ENCODE results near the gene SCFD2. TPM values are rescaled to one million over a fixed set of nuclear protein-coding genes. Genes with fewer than 3 reads are reported as not detected.

SCFD2 gene
- total and polyA plus RNA-seq, 10 of the 15 experiments (the other 5 are each of a cell fraction or from before 2014, with no cell fraction given), result 4.8 to 37.6 (median 24.9) TPM

DNA sequence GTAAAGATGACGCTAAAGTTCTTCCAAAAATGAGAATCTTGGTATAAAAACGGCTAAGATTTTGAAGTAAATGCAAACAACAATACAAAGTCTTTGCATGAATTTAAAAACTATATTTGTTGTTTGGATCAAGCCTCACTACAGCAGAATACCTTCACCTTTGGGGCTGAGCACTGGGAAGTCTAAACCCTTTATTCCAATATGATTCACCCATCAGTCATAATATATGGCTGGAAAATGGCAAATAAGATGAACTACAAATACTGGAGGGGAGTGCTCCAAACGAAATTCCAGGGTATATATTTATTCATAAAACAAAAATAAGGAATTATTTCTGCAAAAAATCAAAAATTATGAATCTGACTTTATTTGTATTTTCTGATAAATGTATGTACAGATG lies 138.4 kb downstream of the SCFD2 start (continued):
- TF ChIP-seq WRNIP1 (IDR thresholded peaks at IDR 0.05; ENCODE audit: borderline replicate concordance, low read depth, low read length) (no peak), RUNX3 (IDR thresholded peaks at IDR 0.05; ENCODE audit: low read length) (no peak), MTA3 (IDR thresholded peaks at IDR 0.05; ENCODE audit: borderline replicate concordance, low read length) (no peak)
- TF ChIP-seq, protein P1, sequence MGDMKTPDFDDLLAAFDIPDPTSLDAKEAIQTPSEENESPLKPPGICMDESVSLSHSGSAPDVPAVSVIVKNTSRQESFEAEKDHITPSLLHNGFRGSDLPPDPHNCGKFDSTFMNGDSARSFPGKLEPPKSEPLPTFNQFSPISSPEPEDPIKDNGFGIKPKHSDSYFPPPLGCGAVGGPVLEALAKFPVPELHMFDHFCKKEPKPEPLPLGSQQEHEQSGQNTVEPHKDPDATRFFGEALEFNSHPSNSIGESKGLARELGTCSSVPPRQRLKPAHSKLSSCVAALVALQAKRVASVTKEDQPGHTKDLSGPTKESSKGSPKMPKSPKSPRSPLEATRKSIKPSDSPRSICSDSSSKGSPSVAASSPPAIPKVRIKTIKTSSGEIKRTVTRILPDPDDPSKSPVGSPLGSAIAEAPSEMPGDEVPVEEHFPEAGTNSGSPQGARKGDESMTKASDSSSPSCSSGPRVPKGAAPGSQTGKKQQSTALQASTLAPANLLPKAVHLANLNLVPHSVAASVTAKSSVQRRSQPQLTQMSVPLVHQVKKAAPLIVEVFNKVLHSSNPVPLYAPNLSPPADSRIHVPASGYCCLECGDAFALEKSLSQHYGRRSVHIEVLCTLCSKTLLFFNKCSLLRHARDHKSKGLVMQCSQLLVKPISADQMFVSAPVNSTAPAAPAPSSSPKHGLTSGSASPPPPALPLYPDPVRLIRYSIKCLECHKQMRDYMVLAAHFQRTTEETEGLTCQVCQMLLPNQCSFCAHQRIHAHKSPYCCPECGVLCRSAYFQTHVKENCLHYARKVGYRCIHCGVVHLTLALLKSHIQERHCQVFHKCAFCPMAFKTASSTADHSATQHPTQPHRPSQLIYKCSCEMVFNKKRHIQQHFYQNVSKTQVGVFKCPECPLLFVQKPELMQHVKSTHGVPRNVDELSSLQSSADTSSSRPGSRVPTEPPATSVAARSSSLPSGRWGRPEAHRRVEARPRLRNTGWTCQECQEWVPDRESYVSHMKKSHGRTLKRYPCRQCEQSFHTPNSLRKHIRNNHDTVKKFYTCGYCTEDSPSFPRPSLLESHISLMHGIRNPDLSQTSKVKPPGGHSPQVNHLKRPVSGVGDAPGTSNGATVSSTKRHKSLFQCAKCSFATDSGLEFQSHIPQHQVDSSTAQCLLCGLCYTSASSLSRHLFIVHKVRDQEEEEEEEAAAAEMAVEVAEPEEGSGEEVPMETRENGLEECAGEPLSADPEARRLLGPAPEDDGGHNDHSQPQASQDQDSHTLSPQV (IDR thresholded peaks at IDR 0.05), result no peak
- TF ChIP-seq, protein P2, sequence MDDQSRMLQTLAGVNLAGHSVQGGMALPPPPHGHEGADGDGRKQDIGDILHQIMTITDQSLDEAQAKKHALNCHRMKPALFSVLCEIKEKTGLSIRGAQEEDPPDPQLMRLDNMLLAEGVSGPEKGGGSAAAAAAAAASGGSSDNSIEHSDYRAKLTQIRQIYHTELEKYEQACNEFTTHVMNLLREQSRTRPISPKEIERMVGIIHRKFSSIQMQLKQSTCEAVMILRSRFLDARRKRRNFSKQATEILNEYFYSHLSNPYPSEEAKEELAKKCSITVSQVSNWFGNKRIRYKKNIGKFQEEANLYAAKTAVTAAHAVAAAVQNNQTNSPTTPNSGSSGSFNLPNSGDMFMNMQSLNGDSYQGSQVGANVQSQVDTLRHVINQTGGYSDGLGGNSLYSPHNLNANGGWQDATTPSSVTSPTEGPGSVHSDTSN (IDR thresholded peaks at IDR 0.05; ENCODE audit: insufficient replicate concordance, low read depth, low read length), result no peak

GRCh38 chr4:53221832-53222480 lies 143.9 kb downstream of the SCFD2 start:
- no peak overlapping the region for H2AFZ ChIP-seq (ENCODE audit: control insufficient read depth, low read depth, low read length)
- H3K79me2 ChIP-seq (ENCODE audit: control insufficient read depth, insufficient read depth, low read length), result no peaks in the 10 kb centered on the region
- SMC1A ChIA-PET (ENCODE audit: uncharacterized antibody, unreplicated experiment), result no interaction called here
- TF ChIP-seq IKZF2 (IDR thresholded peaks at IDR 0.05), result no peak
- TF ChIP-seq PML (IDR thresholded peaks at IDR 0.05; ENCODE audit: low read length), result no peak
- no peak for TF ChIP-seq WRNIP1 (IDR thresholded peaks at IDR 0.05; ENCODE audit: borderline replicate concordance, low read depth, low read length)
- TF ChIP-seq MXI1 (IDR thresholded peaks at IDR 0.05; ENCODE audit: low read depth, low read length), result no peak
- TF ChIP-seq, protein P3, sequence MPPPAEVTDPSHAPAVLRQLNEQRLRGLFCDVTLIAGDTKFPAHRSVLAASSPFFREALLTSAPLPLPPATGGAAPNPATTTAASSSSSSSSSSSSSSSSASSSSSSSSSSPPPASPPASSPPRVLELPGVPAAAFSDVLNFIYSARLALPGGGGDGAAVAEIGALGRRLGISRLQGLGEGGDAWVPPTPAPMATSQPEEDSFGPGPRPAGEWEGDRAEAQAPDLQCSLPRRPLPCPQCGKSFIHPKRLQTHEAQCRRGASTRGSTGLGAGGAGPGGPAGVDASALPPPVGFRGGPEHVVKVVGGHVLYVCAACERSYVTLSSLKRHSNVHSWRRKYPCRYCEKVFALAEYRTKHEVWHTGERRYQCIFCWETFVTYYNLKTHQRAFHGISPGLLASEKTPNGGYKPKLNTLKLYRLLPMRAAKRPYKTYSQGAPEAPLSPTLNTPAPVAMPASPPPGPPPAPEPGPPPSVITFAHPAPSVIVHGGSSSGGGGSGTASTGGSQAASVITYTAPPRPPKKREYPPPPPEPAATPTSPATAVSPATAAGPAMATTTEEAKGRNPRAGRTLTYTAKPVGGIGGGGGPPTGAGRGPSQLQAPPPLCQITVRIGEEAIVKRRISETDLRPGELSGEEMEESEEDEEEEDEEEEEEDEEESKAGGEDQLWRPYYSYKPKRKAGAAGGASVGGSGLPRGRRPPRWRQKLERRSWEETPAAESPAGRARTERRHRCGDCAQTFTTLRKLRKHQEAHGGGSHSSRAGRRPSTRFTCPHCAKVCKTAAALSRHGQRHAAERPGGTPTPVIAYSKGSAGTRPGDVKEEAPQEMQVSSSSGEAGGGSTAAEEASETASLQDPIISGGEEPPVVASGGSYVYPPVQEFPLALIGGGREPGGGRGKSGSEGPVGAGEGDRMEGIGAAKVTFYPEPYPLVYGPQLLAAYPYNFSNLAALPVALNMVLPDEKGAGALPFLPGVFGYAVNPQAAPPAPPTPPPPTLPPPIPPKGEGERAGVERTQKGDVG (CRISPR knock-in tag; IDR thresholded peaks at IDR 0.05), result no peak
- TF ChIP-seq SMAD5 (IDR thresholded peaks at IDR 0.05; ENCODE audit: low read depth), result no peak
- TF ChIP-seq RELA (IDR thresholded peaks at IDR 0.05; ENCODE audit: borderline replicate concordance, partially characterized antibody), result no peak
- no peak for TF ChIP-seq KDM1A (IDR thresholded peaks at IDR 0.05; ENCODE audit: borderline replicate concordance)
- TF ChIP-seq JUND (IDR thresholded peaks at IDR 0.05; ENCODE audit: low read depth, low read length), result no peak
- no peaks in the 10 kb centered on the region for H4K20me1 ChIP-seq (ENCODE audit: control insufficient read depth, insufficient read depth)
- H3K4me2 ChIP-seq (ENCODE audit: control insufficient read depth, insufficient read depth), result no peak overlapping the region
- H3K4me3 ChIP-seq, result no peak overlapping the region
- POLR2A ChIA-PET, result no interaction called here
- no TSS peak for BruUV-seq (replicated peaks)
- in situ Hi-C loops (cut with MboI) (no loop called here), intact Hi-C loops (cut with micrococcal nuclease; ENCODE audit: unreplicated experiment) (no loop called here)
- H3K9ac ChIP-seq (ENCODE audit: control insufficient read depth, insufficient read depth, low read length), result no peak overlapping the region
- WGBS (ENCODE audit: insufficient coverage, insufficient replicate concordance, low lambda C conversion rate, missing lambda C conversion rate), result 96% methylated on average over 3 of the region's 3 CpGs
- RAD21 ChIA-PET (ENCODE audit: unreplicated experiment), result no interaction called here
- H3K9me3 ChIP-seq (replicated peaks; ENCODE audit: control insufficient read depth, insufficient read depth, low read length), result peaks cover 2% of the 10 kb centered on the region
- DNase-seq (ENCODE audit: low read depth, low spot score), result no peak
- no peaks in the 10 kb centered on the region for H3K4me1 ChIP-seq (ENCODE audit: control insufficient read depth, insufficient read depth, low read length)
- CTCF ChIA-PET, result no interaction called here
- no peak for FAIRE-seq
- H3K36me3 ChIP-seq (ENCODE audit: control insufficient read depth in 2 of 2, insufficient read depth in 2 of 2, low read length in 1 of 2), result no peaks in the 10 kb centered on the region; a peak in 1 of 4 replicates
- no peak for ATAC-seq
- H3K27ac ChIP-seq (ENCODE audit: control insufficient read depth, insufficient read depth), result no peak overlapping the region
- no peaks in the 10 kb centered on the region for H3K27me3 ChIP-seq (replicated peaks in 1 of 2; ENCODE audit: control insufficient read depth in 2 of 2, insufficient read depth in 2 of 2, low read length in 1 of 2)
